GM18499 (cell line): ENCODE data around the gene SLC47A2.
"Not testable (repeated sequence)": the region's sequence is repeated elsewhere in the genome, so short reads cannot be mapped to it uniquely, and the experiment has no call there.

Experiments used
- ATAC-seq: cut with Tn5 transposase; IDR thresholded peaks from one replicate; pipeline ENCODE4 v1.9.1; 2021; ENCODE audit warnings: moderate number of reproducible peaks; ENCODE audit not compliant: insufficient read depth, unreplicated experiment

Gene SLC47A2

DNA sequence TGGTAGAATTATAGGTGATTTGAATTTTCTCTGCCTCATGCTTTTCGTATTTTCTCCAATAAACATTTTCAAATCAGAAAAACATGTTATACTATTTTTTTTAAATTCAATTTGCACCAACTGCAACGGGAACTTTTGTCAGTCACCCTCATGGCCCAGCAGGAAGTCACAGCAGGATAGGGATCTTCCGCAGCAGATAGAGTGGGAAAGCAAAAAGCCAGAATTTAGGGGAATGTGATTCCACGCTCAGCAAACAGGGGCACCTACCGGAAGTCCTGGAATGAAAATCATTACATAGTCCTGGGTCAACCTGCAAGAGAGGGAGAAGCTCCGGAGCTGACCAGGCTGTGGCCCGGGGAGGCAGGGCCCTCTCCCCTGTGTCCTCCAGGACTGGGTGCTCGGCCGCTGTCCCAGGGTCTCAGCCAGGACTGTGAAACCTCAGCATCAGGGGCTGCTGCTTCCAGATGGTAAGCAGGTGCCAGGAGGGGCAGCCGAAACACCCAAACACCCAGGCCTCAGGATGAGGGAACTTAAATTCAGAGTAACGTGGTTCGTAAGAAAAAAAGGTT, 3.9 kb downstream of the SLC47A2 start:
- ATAC-seq: no peak

GRCh38 chr17:19709841-19710240, 6.5 kb downstream of the SLC47A2 start:
- no peak for ATAC-seq

- no peak for ATAC-seq
Measured at GRCh38 chr17:19708431-19709175, 7.8 kb downstream of the SLC47A2 start.

DNA sequence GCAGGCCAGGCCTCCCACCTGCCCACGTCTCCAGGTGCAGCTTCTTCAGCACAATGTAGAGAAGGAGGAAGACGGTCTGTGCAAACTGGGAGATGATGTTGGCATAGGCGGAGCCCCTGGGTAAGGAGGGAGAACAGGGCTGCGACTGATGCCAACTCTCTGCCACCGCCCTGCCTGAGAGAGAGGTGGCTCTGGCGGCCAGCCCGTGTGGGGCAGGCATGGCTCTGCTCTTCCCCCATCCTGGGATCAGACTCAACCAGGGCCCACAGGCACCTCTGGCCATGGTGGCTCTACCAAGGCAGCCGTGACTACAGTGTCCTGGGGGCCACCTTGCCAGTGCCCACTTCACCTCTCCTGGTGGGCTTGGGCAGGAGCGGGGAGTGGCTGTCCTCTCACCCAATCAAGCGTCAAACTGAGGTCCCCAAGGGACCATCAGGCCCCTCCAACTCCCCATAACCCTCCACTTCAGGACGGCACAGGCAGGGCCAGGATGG, 8.6 kb downstream of the SLC47A2 start:
- no peak for ATAC-seq

DNA sequence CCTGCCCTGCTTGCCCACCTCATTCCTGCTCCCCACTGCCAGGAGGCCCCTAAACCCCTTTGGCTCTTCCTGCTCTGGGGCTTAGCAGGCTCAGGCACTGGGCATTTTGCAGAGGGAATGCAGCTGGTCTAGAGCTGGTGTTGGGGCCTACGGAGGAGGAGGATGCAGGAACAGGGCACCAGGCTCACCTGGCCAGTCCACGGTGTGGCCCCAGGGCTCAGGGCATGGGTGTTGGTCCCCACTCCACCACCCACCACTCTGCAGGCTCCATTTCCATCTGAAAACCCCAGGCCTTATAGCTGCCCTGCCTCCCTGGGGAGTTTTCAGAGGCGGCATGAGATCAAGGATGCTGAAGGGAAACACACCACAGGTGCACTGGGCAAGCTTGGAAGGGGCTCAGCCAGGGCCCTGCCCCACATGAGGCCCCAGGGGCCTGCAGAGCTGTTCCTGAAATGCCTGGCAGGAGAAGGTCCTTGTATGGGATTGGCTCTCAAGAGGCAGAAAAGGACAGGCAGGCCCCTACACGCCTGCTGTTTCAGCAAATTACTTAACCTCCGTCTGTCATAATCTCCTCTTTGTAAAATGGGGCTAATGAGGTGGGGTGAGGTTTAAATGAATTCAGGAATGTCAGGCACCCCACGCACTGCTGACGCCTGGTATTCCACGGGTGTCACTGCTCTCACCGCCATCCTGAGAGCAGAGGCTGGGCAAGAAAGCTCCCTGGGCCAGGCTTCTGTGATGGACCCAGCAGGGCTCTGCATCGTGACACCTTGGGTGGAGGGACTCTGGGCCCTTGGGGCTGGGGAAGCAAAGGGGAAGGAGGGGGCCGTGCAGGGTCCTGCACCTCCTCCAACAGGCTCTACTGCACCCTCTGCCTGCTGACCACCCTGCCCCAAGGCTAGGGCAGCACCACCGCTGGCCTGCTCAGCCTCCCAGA, 9.3 kb downstream of the SLC47A2 start:
- no peak for ATAC-seq

- ATAC-seq: no peak
Measured at GRCh38 chr17:19705771-19706770, 10.3 kb downstream of the SLC47A2 start.

DNA sequence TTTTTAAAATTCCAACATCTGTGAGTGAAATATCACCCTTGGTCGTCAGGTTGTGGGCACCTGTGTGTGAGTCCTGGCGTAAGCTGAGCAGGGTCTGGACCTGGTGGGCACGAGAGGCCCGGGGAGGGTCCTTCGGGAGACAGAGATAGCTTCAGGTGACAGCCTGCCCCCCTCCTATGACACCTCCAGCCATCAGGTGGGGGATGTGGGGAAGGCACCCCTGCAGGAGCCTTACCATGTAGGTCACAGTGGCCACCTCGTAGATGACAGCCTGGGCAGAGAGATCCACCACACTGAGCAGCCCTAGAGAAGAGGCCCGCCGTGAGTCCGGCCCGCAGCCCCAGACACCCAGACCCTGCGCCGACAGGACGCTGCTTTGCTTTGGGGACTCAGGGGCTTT, 11.2 kb downstream of the SLC47A2 start:
- ATAC-seq: no peak

- no peak for ATAC-seq
Measured at GRCh38 chr17:19703828-19704613, 12.4 kb downstream of the SLC47A2 start.

GRCh38 chr17:19703106-19703827, 13.1 kb downstream of the SLC47A2 start:
- no peak for ATAC-seq

DNA sequence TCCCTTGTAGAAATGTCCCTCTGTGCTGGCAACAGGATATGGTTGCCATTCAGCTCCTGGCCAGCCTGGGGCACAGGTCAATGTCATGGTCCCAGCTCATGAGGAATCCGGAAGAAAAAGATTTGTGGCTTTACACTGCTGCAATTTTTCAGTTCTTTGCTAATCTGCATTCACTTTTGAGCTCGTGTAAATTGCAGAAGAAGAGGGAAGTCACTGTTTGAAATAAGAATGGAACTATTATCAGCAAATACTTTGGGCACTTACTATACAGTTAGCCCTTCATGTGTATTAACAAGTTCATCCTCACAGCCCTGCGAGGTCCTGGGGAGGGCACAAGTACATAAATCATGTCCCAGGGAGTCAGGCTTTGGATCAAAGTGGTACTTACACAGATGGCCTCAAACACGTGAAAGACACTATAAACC, 14.2 kb downstream of the SLC47A2 start:
- ATAC-seq: no peak

- no peak for ATAC-seq
Measured at GRCh38 chr17:19686400-19687090, 29.8 kb downstream of the SLC47A2 start.

DNA sequence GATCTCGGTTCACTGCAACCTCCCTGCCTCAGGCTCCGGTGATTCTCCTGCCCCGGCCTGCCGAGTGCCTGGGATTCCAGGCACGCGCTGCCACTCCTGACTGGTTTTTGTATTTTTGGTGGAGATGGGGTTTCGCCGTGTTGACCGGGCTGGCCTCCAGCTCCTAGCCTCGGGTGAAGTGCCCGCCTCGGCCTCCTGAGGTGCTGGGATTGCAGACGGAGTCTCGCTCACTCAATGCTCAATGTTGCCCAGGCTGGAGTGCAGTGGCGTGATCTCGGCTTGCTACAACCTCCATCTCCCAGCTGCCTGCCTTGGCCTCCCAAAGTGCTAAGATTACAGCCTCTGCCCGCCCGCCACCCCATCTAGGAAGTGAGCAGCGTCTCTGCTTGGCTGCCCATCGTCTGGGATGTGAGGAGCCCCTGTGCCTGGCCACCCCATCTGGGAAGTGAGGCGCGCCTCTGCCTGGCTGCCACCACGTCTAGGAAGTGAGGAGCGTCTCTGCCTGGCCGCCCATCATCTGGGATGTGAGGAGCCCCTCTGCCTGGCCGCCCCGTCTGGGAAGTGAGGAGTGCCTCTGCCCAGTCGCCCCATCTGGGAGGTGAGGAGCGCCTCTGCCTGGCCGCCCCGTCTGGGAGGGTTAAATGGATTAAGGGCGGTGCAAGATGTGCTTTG, 31.3 kb downstream of the SLC47A2 start:
- not testable (repeated sequence) for ATAC-seq

- ATAC-seq: no peak
Measured at GRCh38 chr17:19683117-19683516, 33.3 kb downstream of the SLC47A2 start.

- no peak for ATAC-seq
Measured at GRCh38 chr17:19678581-19679453, 37.6 kb downstream of the SLC47A2 start.

GRCh38 chr17:19677736-19678379, 38.5 kb downstream of the SLC47A2 start:
- no peak for ATAC-seq

DNA sequence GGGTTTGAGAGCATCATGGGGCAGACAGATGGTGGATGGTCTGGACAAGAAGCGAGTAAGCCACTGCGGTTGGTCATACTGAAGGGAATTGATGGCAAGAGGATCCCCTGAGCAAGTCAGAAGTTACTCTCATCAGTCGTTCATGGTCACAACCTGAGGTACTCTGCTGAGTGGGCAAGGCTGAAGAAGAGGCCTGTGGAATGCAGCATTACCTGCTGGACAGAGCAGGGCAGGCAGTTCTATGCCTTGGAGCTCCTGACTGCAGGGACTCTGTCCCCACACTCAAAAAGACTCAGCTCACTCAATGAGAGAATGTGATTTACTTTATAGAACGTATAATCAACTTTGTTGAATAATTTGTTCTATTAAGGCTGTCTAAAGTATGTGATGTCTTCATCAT, 39.5 kb downstream of the SLC47A2 start:
- no peak for ATAC-seq
